Measurements from ENCODE around the gene SCAMP1.

DNA sequence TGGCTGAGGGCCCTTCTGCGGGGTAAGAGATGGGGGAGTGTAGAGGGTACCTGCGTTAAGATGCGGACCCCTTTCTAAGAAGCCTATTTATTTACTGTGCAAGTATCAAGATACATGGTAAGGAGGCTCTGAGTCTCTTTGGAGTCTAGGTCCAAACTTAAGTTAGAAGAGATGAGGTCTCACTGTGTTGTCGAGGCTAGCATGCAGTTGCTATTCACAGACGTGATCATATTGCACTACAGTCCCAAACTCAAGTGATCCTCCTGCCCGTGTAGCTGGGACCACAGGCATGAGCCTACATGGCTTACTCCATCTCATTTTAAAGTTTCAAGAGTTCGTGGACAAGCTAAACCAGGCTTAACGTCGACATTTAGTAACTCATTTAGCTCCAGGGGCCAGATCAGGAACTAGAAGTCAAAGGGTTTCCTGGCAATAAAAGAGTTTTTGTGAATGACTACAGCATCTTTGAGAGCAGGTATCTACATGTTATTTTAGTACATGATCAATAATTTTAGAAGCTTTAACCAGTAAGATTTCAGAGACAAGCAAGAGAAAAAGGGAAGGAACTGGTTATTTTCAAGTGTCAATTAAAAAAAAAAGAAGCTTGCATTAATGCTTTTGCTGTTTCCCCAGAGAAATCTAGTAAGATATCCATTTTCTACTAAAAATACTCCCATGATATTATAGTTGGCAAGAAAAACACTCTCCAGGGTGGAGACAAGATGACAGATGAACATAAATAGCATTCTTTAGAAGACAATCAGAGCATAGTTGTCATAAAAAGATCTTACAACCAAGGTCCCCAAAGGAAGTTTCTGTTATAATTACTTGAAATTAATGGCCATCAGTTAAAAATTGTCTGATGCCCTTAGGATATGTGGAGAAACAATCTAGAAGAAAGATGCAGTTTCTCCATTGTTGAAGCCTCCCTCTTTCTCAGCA lies 141.3 kb downstream of the SCAMP1 start:
- no peak for TF ChIP-seq CTCF (conservative IDR thresholded peaks at IDR 0.05 in 1 of 2, IDR thresholded peaks at IDR 0.05 in 1 of 2; ENCODE audit: low read depth in 1 of 2, low read length in 2 of 2)
- no peak for TF ChIP-seq EZH2 (IDR thresholded peaks at IDR 0.05; ENCODE audit: low read length, missing control alignments)
